ENCODE data around the gene ANTXR1. TPM values are rescaled to one million over a fixed set of nuclear protein-coding genes. Genes with fewer than 3 reads are reported as not detected.

The ANTXR1 gene
- total and polyA plus RNA-seq, 7 experiments from 2014 or later: 0.18 TPM; not detected in 6

DNA sequence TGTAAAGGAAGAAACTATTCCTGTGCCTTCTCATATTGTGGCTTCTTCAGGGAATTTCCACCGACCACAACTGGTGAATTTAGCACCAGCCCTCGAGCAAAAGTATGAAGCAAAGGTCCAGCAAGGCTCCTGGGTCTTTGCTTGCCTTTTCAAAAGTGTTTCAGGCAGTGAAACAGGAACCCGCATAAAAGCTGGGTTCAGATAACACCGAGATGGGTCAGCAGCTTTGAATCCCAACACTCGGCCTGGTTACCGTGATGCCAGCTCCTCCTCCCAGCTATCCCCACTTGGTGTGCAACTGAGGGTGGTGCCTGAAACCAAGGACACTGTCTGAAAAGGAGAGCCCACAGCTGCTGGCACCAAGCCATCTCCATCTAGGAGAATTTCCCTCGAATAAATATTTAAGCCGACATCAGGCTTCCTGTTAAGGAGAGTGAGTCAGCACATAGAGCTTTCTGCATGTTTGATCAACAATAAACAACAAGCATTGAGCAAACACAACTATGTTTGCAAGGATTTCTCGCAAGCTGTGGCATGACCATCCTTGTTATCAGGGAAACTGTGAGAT is 69.5 kb downstream of the ANTXR1 start:
- Mint-ChIP-seq H3K36me3 (no peaks in the 10 kb centered on the region), H3K27me3 (peaks cover 25 to 49% (median 27%) of the 10 kb centered on the region in 5 donors), H3K27ac (no peak overlapping the region), H3K9me3 (peaks cover 0 to 2% (median 0%) of the 10 kb centered on the region in 11 donors), H3K4me1 (peaks cover 0 to 2% (median 0%) of the 10 kb centered on the region in 7 donors), H3K4me3 (no peak overlapping the region)
- intact Hi-C loops (cut with micrococcal nuclease): no loop called here
- H3K27me3 ChIP-seq (ENCODE audit: control insufficient read depth in 2 of 2, insufficient read depth in 2 of 2, low read length in 2 of 2): no peaks in the 10 kb centered on the region
- no peaks in the 10 kb centered on the region for H3K4me1 ChIP-seq (ENCODE audit: control insufficient read depth in 2 of 2, insufficient read depth in 2 of 2, low read length in 2 of 2)
- DNase-seq: no peak
- no peak overlapping the region for H3K4me3 ChIP-seq (ENCODE audit: low read length)
- ChIA-PET POLR2A (no interaction called here), CTCF (no interaction called here)
- no peak for ATAC-seq
- no peak overlapping the region for H3K27ac ChIP-seq (ENCODE audit: low read depth, low read length)
- H3K9me3 ChIP-seq (ENCODE audit: control insufficient read depth in 2 of 3, low read length in 3 of 3): no peaks in the 10 kb centered on the region
- no peaks in the 10 kb centered on the region for H3K36me3 ChIP-seq (ENCODE audit: control insufficient read depth in 2 of 3, insufficient read depth in 3 of 3, low read length in 3 of 3)

DNA sequence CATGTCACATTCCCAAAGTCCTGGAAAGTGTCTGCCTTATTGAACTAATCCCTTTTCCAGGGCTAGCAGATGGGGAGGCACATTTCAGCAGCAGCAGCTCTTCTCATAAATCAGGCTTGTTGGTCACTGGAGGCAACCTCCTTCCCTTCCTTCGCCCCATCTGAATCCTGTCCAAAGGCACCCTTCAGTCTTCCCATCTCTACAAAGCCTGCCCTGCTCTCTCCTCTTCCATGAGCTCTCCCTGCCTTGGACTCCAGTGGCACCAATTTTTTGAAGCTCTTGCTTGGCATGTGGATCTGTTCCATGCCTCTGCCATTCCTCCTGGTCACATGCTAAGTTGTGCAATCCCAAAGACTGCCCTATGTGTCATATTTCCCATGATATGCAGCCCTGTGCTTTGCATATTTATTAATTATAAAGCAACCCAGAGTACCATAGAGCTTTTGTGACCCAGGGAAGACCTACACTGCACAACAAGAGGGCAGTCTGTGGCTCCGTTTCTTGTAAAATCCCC is 70.3 kb downstream of the ANTXR1 start:
- H3K4me1 Mint-ChIP-seq: peaks cover 0 to 2% (median 0%) of the 10 kb centered on the region in 7 donors
- H3K4me3 ChIP-seq (ENCODE audit: low read length): no peak overlapping the region
- no peak for ATAC-seq
- no peak overlapping the region for H3K27ac Mint-ChIP-seq
- intact Hi-C loops (cut with micrococcal nuclease): no loop called here
- peaks cover 0 to 2% (median 0%) of the 10 kb centered on the region in 11 donors for H3K9me3 Mint-ChIP-seq
- H3K27ac ChIP-seq (ENCODE audit: low read depth, low read length): no peak overlapping the region
- H3K9me3 ChIP-seq (ENCODE audit: control insufficient read depth in 2 of 3, low read length in 3 of 3): no peaks in the 10 kb centered on the region
- H3K27me3 ChIP-seq (ENCODE audit: control insufficient read depth in 2 of 2, insufficient read depth in 2 of 2, low read length in 2 of 2): no peaks in the 10 kb centered on the region
- ChIA-PET CTCF (no interaction called here), POLR2A (no interaction called here)
- no peaks in the 10 kb centered on the region for H3K4me1 ChIP-seq (ENCODE audit: control insufficient read depth in 2 of 2, insufficient read depth in 2 of 2, low read length in 2 of 2)
- DNase-seq: no peak
- no peak overlapping the region for H3K4me3 Mint-ChIP-seq
- peaks cover 27 to 52% (median 30%) of the 10 kb centered on the region in 5 donors for H3K27me3 Mint-ChIP-seq
- H3K36me3 Mint-ChIP-seq: no peaks in the 10 kb centered on the region
- H3K36me3 ChIP-seq (ENCODE audit: control insufficient read depth in 2 of 3, insufficient read depth in 3 of 3, low read length in 3 of 3): no peaks in the 10 kb centered on the region

DNA sequence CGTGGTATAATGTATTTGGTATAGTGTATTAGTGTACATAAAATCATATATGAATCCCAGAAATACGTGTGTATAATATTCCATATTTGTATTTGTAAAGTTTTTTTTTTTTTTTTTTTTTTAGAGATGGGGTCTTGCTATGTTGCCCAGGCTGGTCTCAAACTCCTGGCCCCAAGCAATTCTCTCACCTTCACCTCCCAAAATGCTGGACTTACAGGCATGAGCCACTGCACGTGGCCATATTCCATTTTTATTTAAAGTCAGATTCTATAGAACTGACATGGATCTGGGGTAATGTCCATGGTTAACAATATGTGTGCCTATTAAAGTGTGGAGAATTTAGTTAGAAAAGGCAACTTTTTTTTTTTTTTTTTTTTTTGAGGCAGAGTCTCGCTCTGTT is 71.5 kb downstream of the ANTXR1 start:
- Mint-ChIP-seq H3K4me3 (no peak overlapping the region), H3K4me1 (peaks cover 0 to 2% (median 0%) of the 10 kb centered on the region in 7 donors), H3K27ac (no peak overlapping the region), H3K9me3 (peaks cover 0 to 2% (median 0%) of the 10 kb centered on the region in 11 donors), H3K36me3 (no peaks in the 10 kb centered on the region), H3K27me3 (peaks cover 32 to 54% (median 33%) of the 10 kb centered on the region in 5 donors)
- ChIA-PET POLR2A (no interaction called here), CTCF (no interaction called here)
- no peak overlapping the region for H3K4me3 ChIP-seq (ENCODE audit: low read length)
- H3K36me3 ChIP-seq (ENCODE audit: control insufficient read depth in 2 of 3, insufficient read depth in 3 of 3, low read length in 3 of 3): no peaks in the 10 kb centered on the region
- H3K4me1 ChIP-seq (ENCODE audit: control insufficient read depth in 2 of 2, insufficient read depth in 2 of 2, low read length in 2 of 2): no peaks in the 10 kb centered on the region
- intact Hi-C loops (cut with micrococcal nuclease): no loop called here
- no peaks in the 10 kb centered on the region for H3K9me3 ChIP-seq (ENCODE audit: control insufficient read depth in 2 of 3, low read length in 3 of 3)
- H3K27ac ChIP-seq (ENCODE audit: low read depth, low read length): no peak overlapping the region
- ATAC-seq: no peak
- H3K27me3 ChIP-seq (ENCODE audit: control insufficient read depth in 2 of 2, insufficient read depth in 2 of 2, low read length in 2 of 2): no peaks in the 10 kb centered on the region
- DNase-seq: no peak

DNA sequence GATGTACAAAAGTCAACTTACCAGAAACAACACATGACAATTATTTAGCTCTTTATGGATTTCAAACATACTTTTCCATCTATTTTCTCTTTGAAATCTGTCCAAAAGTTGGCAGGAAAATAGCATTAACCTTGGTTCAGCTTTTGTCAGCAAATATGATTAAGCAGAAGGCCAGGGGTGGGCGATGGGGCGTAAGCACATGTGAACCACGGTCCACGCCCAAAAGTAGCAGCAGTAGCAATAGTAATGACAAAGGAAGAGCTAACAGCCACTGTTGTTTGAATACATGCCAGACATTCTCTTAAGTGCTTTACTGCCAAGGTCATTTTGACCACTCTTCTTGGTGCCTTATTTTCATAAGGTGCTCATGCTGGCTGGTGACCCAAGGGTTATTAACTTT is 73.5 kb downstream of the ANTXR1 start:
- H3K4me1 ChIP-seq (ENCODE audit: control insufficient read depth in 2 of 2, insufficient read depth in 2 of 2, low read length in 2 of 2): no peaks in the 10 kb centered on the region
- H3K27me3 ChIP-seq (ENCODE audit: control insufficient read depth in 2 of 2, insufficient read depth in 2 of 2, low read length in 2 of 2): no peaks in the 10 kb centered on the region
- peaks cover 0 to 4% (median 0%) of the 10 kb centered on the region in 11 donors for H3K9me3 Mint-ChIP-seq
- H3K4me3 ChIP-seq (ENCODE audit: low read length): no peak overlapping the region
- H3K36me3 ChIP-seq (ENCODE audit: control insufficient read depth in 2 of 3, insufficient read depth in 3 of 3, low read length in 3 of 3): no peaks in the 10 kb centered on the region
- no peaks in the 10 kb centered on the region for H3K9me3 ChIP-seq (ENCODE audit: control insufficient read depth in 2 of 3, low read length in 3 of 3)
- no peaks in the 10 kb centered on the region for H3K36me3 Mint-ChIP-seq
- H3K4me1 Mint-ChIP-seq: peaks cover 0 to 6% (median 0%) of the 10 kb centered on the region in 7 donors
- H3K27ac Mint-ChIP-seq: no peak overlapping the region
- ChIA-PET POLR2A (no interaction called here), CTCF (no interaction called here)
- H3K27ac ChIP-seq (ENCODE audit: low read depth, low read length): no peak overlapping the region
- no peak overlapping the region for H3K4me3 Mint-ChIP-seq
- intact Hi-C loops (cut with micrococcal nuclease): no loop called here
- DNase-seq (no peak), ATAC-seq (no peak)
- peaks cover 31 to 53% (median 44%) of the 10 kb centered on the region in 5 donors for H3K27me3 Mint-ChIP-seq

DNA sequence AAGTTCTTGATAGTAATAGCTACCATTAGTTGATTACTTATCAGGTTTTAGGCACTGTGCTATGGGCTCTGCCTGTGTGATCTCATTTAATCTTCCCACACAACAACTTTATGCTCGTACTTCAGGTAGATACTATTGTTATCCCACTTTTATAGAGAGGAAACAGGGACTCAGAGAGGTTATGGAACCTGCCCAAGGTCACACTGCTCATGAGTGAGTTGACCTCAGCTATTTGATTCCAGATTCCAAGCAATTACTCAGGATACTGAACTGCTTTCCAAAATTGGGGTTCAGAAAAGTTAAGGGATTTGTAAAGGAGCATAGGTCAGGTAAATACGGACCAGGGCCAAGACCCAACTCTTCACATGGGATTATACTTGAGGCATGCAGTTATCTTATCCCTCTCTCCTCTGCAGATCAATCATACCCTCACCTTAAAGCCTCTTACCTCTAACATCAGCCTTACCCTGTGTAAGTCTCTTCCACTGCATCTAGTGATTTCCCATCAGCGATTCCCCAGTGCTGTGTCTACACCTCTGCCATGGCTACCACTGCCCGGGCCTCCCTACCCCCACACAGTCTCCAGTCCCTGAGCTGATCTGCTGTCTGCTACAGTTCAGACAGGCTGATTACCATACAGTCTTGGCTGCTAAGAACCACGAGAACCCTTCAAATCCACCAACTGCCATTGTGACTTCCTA is 74.4 kb downstream of the ANTXR1 start:
- Mint-ChIP-seq H3K9me3 (peaks cover 0 to 4% (median 0%) of the 10 kb centered on the region in 11 donors), H3K4me1 (peaks cover 0 to 6% (median 0%) of the 10 kb centered on the region in 7 donors), H3K27me3 (peaks cover 31 to 48% (median 44%) of the 10 kb centered on the region in 5 donors), H3K36me3 (no peaks in the 10 kb centered on the region), H3K27ac (peak overlapping the region in 1 of 9 donors; percentile 5), H3K4me3 (no peak overlapping the region)
- Histone ChIP-seq H3K27ac (ENCODE audit: low read depth, low read length) (no peak overlapping the region), H3K9me3 (ENCODE audit: control insufficient read depth in 2 of 3, low read length in 3 of 3) (no peaks in the 10 kb centered on the region), H3K27me3 (ENCODE audit: control insufficient read depth in 2 of 2, insufficient read depth in 2 of 2, low read length in 2 of 2) (no peaks in the 10 kb centered on the region), H3K36me3 (ENCODE audit: control insufficient read depth in 2 of 3, insufficient read depth in 3 of 3, low read length in 3 of 3) (no peaks in the 10 kb centered on the region), H3K4me3 (ENCODE audit: low read length) (no peak overlapping the region), H3K4me1 (ENCODE audit: control insufficient read depth in 2 of 2, insufficient read depth in 2 of 2, low read length in 2 of 2) (no peaks in the 10 kb centered on the region)
- DNase-seq: no peak
- no peak for ATAC-seq
- ChIA-PET POLR2A (no interaction called here), CTCF (no interaction called here)
- intact Hi-C loops (cut with micrococcal nuclease): no loop called here

DNA sequence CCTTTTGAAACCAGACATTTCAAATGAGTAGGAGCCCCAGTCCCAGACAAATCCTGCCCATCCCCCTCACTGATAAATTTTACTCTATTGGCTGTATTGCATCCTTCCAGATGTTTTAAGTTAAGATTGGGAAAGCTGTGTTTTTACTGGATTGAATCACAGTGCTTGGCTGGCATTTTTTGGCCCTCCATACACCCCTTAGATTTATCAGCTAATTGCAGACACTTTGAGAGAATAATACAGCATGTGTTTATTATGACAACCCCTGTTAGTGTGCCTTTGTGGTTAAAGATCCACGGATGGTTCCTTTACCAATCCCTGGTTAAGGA is 74.9 kb downstream of the ANTXR1 start:
- no peak for DNase-seq
- H3K4me3 Mint-ChIP-seq: no peak overlapping the region

More for the DNA sequence above, 74.9 kb downstream of the ANTXR1 start:
- H3K4me3 ChIP-seq (ENCODE audit: low read length): no peak overlapping the region
- Mint-ChIP-seq H3K9me3 (peaks cover 0 to 4% (median 0%) of the 10 kb centered on the region in 11 donors), H3K27me3 (peaks cover 31 to 50% (median 44%) of the 10 kb centered on the region in 5 donors), H3K27ac (peak overlapping the region in 1 of 9 donors; percentile 5), H3K36me3 (no peaks in the 10 kb centered on the region), H3K4me1 (peaks cover 0 to 6% (median 0%) of the 10 kb centered on the region in 7 donors)
- intact Hi-C loops (cut with micrococcal nuclease): no loop called here
- POLR2A ChIA-PET: no interaction called here
- no peak for ATAC-seq
- no peaks in the 10 kb centered on the region for H3K36me3 ChIP-seq (ENCODE audit: control insufficient read depth in 2 of 3, insufficient read depth in 3 of 3, low read length in 3 of 3)
- no peaks in the 10 kb centered on the region for H3K4me1 ChIP-seq (ENCODE audit: control insufficient read depth in 2 of 2, insufficient read depth in 2 of 2, low read length in 2 of 2)
- no peaks in the 10 kb centered on the region for H3K27me3 ChIP-seq (ENCODE audit: control insufficient read depth in 2 of 2, insufficient read depth in 2 of 2, low read length in 2 of 2)
- no peak overlapping the region for H3K27ac ChIP-seq (ENCODE audit: low read depth, low read length)
- CTCF ChIA-PET: no interaction called here
- no peaks in the 10 kb centered on the region for H3K9me3 ChIP-seq (ENCODE audit: control insufficient read depth in 2 of 3, low read length in 3 of 3)

Data from naive thymus-derived CD4-positive, alpha-beta T cell (primary cell).